WTC11 (cell line): Measurements from ENCODE around the gene CLEC14A. TPM values are rescaled to one million over a fixed set of nuclear protein-coding genes. Genes with fewer than 3 reads are reported as not detected.

Experiments used
- ATAC-seq: fragments of 200-7000 bp; cut with Tn5 transposase; 2 replicates; pipeline ENCODE4 v1.10.0; 2021; ENCODE audit warnings: mild to moderate bottlenecking, moderate library complexity
- CTCF ChIA-PET: fragments of 300-600 bp; sonication (Branson Sonifier 250); formaldehyde crosslinking; loops from one replicate; lab custom pipeline; 2021; ENCODE audit warnings: antibody characterized with exemption; lab: Charles Lee
- POLR2A ChIA-PET: fragments of 350-600 bp; sonication (Branson Sonifier 250); formaldehyde crosslinking; loops from one replicate; lab custom pipeline; 2021; ENCODE audit warnings: antibody characterized with exemption; lab: Charles Lee
- DNase-seq: peaks from one replicate; pipeline ENCODE4 v3.0.0; 2021; ENCODE audit warnings: low spot score
- H3K27ac Mint-ChIP-seq: 2 replicates; pipeline ENCODE4 v1.8.0; 2021; ENCODE audit warnings: mixed read lengths
- H3K27me3 Mint-ChIP-seq: 2 replicates; pipeline ENCODE4 v1.8.0; 2021; ENCODE audit warnings: low read depth, mild to moderate bottlenecking, moderate library complexity, mixed read lengths
- H3K36me3 Mint-ChIP-seq: 2 replicates; pipeline ENCODE4 v1.8.0; 2021; ENCODE audit warnings: mixed read lengths
- H3K4me1 Mint-ChIP-seq: 2 replicates; pipeline ENCODE4 v1.8.0; 2022; ENCODE audit warnings: mixed read lengths
- H3K4me3 Mint-ChIP-seq: 2 replicates; pipeline ENCODE4 v1.8.0; 2021; ENCODE audit warnings: mild to moderate bottlenecking, moderate library complexity, mixed read lengths
- H3K9me3 Mint-ChIP-seq: 2 replicates; pipeline ENCODE4 v1.8.0; 2021; ENCODE audit warnings: mixed read lengths
- FOXJ3 ChIP-seq: sonication (generic); formaldehyde crosslinking; IDR thresholded peaks from 2 replicates; pipeline ENCODE4 v1.9.0; 2021; ENCODE audit warnings: missing genetic modification reagents, mild to moderate bottlenecking, borderline replicate concordance
- MYBL2 ChIP-seq: sonication (generic); formaldehyde crosslinking; IDR thresholded peaks from 2 replicates; pipeline ENCODE4 v1.8.1; 2023; ENCODE audit warnings: mild to moderate bottlenecking, moderate library complexity, missing genetic modification reagents
- NR2C2 ChIP-seq: sonication (generic); formaldehyde crosslinking; IDR thresholded peaks from 2 replicates; pipeline ENCODE4 v1.8.0; 2022; ENCODE audit warnings: mild to moderate bottlenecking, missing genetic modification reagents
- PRRX2 ChIP-seq: fragments of 250-450 bp; sonication (Bioruptor Pico); IDR thresholded peaks from 2 replicates; pipeline ENCODE4 v1.8.0; 2021; ENCODE audit warnings: mild to moderate bottlenecking
- RELA ChIP-seq: sonication (generic); formaldehyde crosslinking; IDR thresholded peaks from 2 replicates; pipeline ENCODE4 v1.8.1; 2022; ENCODE audit warnings: missing genetic modification reagents, mild to moderate bottlenecking, borderline replicate concordance
- RORB ChIP-seq: fragments of 250-450 bp; sonication (Bioruptor Pico); IDR thresholded peaks from 2 replicates; pipeline ENCODE4 v1.9.0; 2021; ENCODE audit warnings: mild to moderate bottlenecking
- TCF7 ChIP-seq: sonication (generic); formaldehyde crosslinking; IDR thresholded peaks from 2 replicates; pipeline ENCODE4 v1.8.0; 2022; ENCODE audit warnings: mild to moderate bottlenecking, low read depth, missing genetic modification reagents, moderate library complexity
- ZNF138 ChIP-seq: sonication (generic); formaldehyde crosslinking; conservative IDR thresholded peaks from 2 replicates; pipeline ENCODE4 v1.8.1; 2022; ENCODE audit warnings: mild to moderate bottlenecking, moderate library complexity, missing genetic modification reagents
- ZNF232 ChIP-seq: sonication (generic); formaldehyde crosslinking; IDR thresholded peaks from 2 replicates; pipeline ENCODE4 v1.8.0; 2022; ENCODE audit warnings: mild to moderate bottlenecking, missing genetic modification reagents
- ZNF396 ChIP-seq: fragments of 250-450 bp; sonication (Bioruptor Pico); IDR thresholded peaks from 2 replicates; pipeline ENCODE4 v1.8.0; 2021; ENCODE audit warnings: mild to moderate bottlenecking, moderate library complexity, borderline replicate concordance
- total RNA-seq: library from RNA; stranded (reverse); gene quantifications from 3 replicates; pipeline ENCODE4 v1.2.3, GENCODE V29; 2021
- TF ChIP-seq, protein P1 (sequence below): fragments of 250-450 bp; sonication (Bioruptor Pico); IDR thresholded peaks from 2 replicates; pipeline ENCODE4 v1.9.0; 2021; ENCODE audit warnings: mild to moderate bottlenecking
- TF ChIP-seq, protein P2 (sequence below): fragments of 250-450 bp; sonication (Bioruptor Pico); IDR thresholded peaks from 2 replicates; pipeline ENCODE4 v1.9.0; 2021; ENCODE audit warnings: moderate library complexity, mild to moderate bottlenecking, inconsistent platforms, borderline replicate concordance
- TF ChIP-seq, protein P3 (sequence below): sonication (generic); formaldehyde crosslinking; IDR thresholded peaks from 2 replicates; pipeline ENCODE4 v1.8.1; 2022; ENCODE audit warnings: mild to moderate bottlenecking, moderate library complexity, missing genetic modification reagents
- TF ChIP-seq, protein P4 (sequence below): fragments of 250-450 bp; sonication (Bioruptor Pico); IDR thresholded peaks from 2 replicates; pipeline ENCODE4 v1.8.0; 2021; ENCODE audit warnings: mild to moderate bottlenecking
- TF ChIP-seq, protein P5 (sequence below): sonication (generic); formaldehyde crosslinking; IDR thresholded peaks from 2 replicates; pipeline ENCODE4 v1.8.1; 2022; ENCODE audit warnings: missing genetic modification reagents, borderline replicate concordance
- TF ChIP-seq, protein P6 (sequence below): sonication (generic); formaldehyde crosslinking; IDR thresholded peaks from 2 replicates; pipeline ENCODE4 v1.8.0; 2022; ENCODE audit warnings: mild to moderate bottlenecking, missing genetic modification reagents
- TF ChIP-seq, protein P7 (sequence below): sonication (generic); formaldehyde crosslinking; IDR thresholded peaks from 2 replicates; pipeline ENCODE4 v1.8.0; 2022; ENCODE audit warnings: mild to moderate bottlenecking, missing genetic modification reagents
- TF ChIP-seq, protein P8 (sequence below): fragments of 250-450 bp; sonication (Bioruptor Pico); IDR thresholded peaks from 2 replicates; pipeline ENCODE4 v1.9.0; 2021; ENCODE audit warnings: mild to moderate bottlenecking, borderline replicate concordance
- TF ChIP-seq, protein P9 (sequence below): sonication (generic); formaldehyde crosslinking; IDR thresholded peaks from 2 replicates; pipeline ENCODE4 v1.8.1; 2022; ENCODE audit warnings: mild to moderate bottlenecking, missing genetic modification reagents, moderate library complexity, borderline replicate concordance
- TF ChIP-seq, protein P10 (sequence below): sonication (generic); formaldehyde crosslinking; IDR thresholded peaks from 2 replicates; pipeline ENCODE4 v1.8.1; 2023; ENCODE audit warnings: mild to moderate bottlenecking, missing genetic modification reagents

CLEC14A gene
- total RNA-seq, 1 experiment from 2014 or later = 0.15 TPM

DNA sequence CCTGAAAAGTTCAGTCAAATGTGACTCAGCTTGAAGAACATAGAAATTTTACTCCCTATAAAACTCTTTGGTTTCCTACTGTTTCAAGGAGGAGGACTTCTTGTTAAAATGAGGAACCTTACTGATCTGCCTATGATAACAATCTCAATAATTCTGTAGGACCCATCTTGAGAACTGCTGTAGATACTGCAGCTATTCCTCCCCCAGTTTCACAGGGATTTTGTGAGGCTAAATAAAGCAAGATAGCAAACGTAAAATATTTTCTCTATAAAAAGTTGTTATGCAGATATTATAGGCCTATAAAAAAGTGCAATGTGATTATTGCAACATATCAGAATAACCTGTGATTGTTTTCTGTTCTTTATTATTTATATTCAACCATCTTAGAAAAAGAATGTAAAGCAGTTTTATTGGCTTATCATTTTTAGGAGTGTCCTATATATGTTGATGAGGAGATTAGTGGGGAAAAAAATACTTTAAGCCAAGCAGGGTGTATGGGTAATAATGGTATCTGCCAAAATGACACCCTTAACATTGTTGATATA lies 12.1 kb downstream of the CLEC14A start:
- ChIA-PET CTCF (no interaction called here), POLR2A (no interaction called here)
- Mint-ChIP-seq H3K27me3 (peaks cover 97% of the 10 kb centered on the region), H3K9me3 (no peaks in the 10 kb centered on the region), H3K4me3 (no peak overlapping the region), H3K27ac (no peak overlapping the region), H3K4me1 (no peaks in the 10 kb centered on the region)
- DNase-seq = no peak
- ATAC-seq = no peak
- TF ChIP-seq RORB (CRISPR knock-in tag) (no peak), FOXJ3 (no peak), ZNF396 (CRISPR knock-in tag) (no peak), PRRX2 (CRISPR knock-in tag) (no peak), RELA (CRISPR knock-in tag) (no peak), TCF7 (no peak), ZNF138 (CRISPR knock-in tag) (no peak), ZNF232 (CRISPR knock-in tag) (no peak), MYBL2 (no peak), NR2C2 (CRISPR knock-in tag) (no peak)
- TF ChIP-seq, protein P1, sequence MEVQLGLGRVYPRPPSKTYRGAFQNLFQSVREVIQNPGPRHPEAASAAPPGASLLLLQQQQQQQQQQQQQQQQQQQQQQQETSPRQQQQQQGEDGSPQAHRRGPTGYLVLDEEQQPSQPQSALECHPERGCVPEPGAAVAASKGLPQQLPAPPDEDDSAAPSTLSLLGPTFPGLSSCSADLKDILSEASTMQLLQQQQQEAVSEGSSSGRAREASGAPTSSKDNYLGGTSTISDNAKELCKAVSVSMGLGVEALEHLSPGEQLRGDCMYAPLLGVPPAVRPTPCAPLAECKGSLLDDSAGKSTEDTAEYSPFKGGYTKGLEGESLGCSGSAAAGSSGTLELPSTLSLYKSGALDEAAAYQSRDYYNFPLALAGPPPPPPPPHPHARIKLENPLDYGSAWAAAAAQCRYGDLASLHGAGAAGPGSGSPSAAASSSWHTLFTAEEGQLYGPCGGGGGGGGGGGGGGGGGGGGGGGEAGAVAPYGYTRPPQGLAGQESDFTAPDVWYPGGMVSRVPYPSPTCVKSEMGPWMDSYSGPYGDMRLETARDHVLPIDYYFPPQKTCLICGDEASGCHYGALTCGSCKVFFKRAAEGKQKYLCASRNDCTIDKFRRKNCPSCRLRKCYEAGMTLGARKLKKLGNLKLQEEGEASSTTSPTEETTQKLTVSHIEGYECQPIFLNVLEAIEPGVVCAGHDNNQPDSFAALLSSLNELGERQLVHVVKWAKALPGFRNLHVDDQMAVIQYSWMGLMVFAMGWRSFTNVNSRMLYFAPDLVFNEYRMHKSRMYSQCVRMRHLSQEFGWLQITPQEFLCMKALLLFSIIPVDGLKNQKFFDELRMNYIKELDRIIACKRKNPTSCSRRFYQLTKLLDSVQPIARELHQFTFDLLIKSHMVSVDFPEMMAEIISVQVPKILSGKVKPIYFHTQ = no peak
- TF ChIP-seq, protein P2, sequence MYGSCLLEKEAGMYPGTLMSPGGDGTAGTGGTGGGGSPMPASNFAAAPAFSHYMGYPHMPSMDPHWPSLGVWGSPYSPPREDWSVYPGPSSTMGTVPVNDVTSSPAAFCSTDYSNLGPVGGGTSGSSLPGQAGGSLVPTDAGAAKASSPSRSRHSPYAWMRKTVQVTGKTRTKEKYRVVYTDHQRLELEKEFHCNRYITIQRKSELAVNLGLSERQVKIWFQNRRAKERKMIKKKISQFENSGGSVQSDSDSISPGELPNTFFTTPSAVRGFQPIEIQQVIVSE (CRISPR knock-in tag) = no peak
- TF ChIP-seq, protein P3, sequence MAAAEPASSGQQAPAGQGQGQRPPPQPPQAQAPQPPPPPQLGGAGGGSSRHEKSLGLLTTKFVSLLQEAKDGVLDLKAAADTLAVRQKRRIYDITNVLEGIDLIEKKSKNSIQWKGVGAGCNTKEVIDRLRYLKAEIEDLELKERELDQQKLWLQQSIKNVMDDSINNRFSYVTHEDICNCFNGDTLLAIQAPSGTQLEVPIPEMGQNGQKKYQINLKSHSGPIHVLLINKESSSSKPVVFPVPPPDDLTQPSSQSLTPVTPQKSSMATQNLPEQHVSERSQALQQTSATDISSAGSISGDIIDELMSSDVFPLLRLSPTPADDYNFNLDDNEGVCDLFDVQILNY (CRISPR knock-in tag) = no peak
- TF ChIP-seq, protein P4, sequence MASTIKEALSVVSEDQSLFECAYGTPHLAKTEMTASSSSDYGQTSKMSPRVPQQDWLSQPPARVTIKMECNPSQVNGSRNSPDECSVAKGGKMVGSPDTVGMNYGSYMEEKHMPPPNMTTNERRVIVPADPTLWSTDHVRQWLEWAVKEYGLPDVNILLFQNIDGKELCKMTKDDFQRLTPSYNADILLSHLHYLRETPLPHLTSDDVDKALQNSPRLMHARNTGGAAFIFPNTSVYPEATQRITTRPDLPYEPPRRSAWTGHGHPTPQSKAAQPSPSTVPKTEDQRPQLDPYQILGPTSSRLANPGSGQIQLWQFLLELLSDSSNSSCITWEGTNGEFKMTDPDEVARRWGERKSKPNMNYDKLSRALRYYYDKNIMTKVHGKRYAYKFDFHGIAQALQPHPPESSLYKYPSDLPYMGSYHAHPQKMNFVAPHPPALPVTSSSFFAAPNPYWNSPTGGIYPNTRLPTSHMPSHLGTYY = no peak
- TF ChIP-seq, protein P5, sequence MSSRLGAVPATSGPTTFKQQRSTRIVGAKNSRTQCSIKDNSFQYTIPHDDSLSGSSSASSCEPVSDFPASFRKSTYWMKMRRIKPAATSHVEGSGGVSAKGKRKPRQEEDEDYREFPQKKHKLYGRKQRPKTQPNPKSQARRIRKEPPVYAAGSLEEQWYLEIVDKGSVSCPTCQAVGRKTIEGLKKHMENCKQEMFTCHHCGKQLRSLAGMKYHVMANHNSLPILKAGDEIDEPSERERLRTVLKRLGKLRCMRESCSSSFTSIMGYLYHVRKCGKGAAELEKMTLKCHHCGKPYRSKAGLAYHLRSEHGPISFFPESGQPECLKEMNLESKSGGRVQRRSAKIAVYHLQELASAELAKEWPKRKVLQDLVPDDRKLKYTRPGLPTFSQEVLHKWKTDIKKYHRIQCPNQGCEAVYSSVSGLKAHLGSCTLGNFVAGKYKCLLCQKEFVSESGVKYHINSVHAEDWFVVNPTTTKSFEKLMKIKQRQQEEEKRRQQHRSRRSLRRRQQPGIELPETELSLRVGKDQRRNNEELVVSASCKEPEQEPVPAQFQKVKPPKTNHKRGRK (CRISPR knock-in tag) = no peak
- TF ChIP-seq, protein P6, sequence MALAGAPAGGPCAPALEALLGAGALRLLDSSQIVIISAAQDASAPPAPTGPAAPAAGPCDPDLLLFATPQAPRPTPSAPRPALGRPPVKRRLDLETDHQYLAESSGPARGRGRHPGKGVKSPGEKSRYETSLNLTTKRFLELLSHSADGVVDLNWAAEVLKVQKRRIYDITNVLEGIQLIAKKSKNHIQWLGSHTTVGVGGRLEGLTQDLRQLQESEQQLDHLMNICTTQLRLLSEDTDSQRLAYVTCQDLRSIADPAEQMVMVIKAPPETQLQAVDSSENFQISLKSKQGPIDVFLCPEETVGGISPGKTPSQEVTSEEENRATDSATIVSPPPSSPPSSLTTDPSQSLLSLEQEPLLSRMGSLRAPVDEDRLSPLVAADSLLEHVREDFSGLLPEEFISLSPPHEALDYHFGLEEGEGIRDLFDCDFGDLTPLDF = no peak
- TF ChIP-seq, protein P7, sequence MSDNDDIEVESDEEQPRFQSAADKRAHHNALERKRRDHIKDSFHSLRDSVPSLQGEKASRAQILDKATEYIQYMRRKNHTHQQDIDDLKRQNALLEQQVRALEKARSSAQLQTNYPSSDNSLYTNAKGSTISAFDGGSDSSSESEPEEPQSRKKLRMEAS (CRISPR knock-in tag) = no peak
- TF ChIP-seq, protein P8, sequence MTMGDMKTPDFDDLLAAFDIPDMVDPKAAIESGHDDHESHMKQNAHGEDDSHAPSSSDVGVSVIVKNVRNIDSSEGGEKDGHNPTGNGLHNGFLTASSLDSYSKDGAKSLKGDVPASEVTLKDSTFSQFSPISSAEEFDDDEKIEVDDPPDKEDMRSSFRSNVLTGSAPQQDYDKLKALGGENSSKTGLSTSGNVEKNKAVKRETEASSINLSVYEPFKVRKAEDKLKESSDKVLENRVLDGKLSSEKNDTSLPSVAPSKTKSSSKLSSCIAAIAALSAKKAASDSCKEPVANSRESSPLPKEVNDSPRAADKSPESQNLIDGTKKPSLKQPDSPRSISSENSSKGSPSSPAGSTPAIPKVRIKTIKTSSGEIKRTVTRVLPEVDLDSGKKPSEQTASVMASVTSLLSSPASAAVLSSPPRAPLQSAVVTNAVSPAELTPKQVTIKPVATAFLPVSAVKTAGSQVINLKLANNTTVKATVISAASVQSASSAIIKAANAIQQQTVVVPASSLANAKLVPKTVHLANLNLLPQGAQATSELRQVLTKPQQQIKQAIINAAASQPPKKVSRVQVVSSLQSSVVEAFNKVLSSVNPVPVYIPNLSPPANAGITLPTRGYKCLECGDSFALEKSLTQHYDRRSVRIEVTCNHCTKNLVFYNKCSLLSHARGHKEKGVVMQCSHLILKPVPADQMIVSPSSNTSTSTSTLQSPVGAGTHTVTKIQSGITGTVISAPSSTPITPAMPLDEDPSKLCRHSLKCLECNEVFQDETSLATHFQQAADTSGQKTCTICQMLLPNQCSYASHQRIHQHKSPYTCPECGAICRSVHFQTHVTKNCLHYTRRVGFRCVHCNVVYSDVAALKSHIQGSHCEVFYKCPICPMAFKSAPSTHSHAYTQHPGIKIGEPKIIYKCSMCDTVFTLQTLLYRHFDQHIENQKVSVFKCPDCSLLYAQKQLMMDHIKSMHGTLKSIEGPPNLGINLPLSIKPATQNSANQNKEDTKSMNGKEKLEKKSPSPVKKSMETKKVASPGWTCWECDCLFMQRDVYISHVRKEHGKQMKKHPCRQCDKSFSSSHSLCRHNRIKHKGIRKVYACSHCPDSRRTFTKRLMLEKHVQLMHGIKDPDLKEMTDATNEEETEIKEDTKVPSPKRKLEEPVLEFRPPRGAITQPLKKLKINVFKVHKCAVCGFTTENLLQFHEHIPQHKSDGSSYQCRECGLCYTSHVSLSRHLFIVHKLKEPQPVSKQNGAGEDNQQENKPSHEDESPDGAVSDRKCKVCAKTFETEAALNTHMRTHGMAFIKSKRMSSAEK (CRISPR knock-in tag) = no peak
- TF ChIP-seq, protein P9, sequence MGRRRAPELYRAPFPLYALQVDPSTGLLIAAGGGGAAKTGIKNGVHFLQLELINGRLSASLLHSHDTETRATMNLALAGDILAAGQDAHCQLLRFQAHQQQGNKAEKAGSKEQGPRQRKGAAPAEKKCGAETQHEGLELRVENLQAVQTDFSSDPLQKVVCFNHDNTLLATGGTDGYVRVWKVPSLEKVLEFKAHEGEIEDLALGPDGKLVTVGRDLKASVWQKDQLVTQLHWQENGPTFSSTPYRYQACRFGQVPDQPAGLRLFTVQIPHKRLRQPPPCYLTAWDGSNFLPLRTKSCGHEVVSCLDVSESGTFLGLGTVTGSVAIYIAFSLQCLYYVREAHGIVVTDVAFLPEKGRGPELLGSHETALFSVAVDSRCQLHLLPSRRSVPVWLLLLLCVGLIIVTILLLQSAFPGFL = no peak
- TF ChIP-seq, protein P10, sequence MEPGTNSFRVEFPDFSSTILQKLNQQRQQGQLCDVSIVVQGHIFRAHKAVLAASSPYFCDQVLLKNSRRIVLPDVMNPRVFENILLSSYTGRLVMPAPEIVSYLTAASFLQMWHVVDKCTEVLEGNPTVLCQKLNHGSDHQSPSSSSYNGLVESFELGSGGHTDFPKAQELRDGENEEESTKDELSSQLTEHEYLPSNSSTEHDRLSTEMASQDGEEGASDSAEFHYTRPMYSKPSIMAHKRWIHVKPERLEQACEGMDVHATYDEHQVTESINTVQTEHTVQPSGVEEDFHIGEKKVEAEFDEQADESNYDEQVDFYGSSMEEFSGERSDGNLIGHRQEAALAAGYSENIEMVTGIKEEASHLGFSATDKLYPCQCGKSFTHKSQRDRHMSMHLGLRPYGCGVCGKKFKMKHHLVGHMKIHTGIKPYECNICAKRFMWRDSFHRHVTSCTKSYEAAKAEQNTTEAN (CRISPR knock-in tag) = no peak
- TF ChIP-seq, all 79 proteins: peak for 0
- H3K36me3 Mint-ChIP-seq = no peaks in the 10 kb centered on the region
